ENCODE data around the gene SHC2.
A peak's percentile ranks its signal among the peaks of the same experiment; 100 is the strongest.

SHC2 gene

GRCh38 chr19:494171-495080 is 33.6 kb upstream of the SHC2 start:
- no peak overlapping the region for H3K9ac ChIP-seq (ENCODE audit: insufficient read length)

GRCh38 chr19:493391-494170 is 32.7 kb upstream of the SHC2 start:
- DNase-seq (ENCODE audit: low read depth, low spot score): no peak
- TF ChIP-seq FOXP2 (optimal IDR thresholded peaks at IDR 0.05; ENCODE audit: control extremely low read depth, extremely low read length, insufficient read depth) (no peak), POLR2AphosphoS5 (IDR thresholded peaks at IDR 0.05; ENCODE audit: borderline replicate concordance, low read depth, low read length) (no peak), EZH2 (IDR thresholded peaks at IDR 0.05) (no peak)
- no peak overlapping the region for H3K9ac ChIP-seq (ENCODE audit: insufficient read length)

More at GRCh38 chr19:494171-495080, 33.6 kb upstream of the SHC2 start:
- Histone ChIP-seq H3K36me3 (ENCODE audit: insufficient read depth, low read length) (no peaks in the 10 kb centered on the region), H3K9me3 (ENCODE audit: low read depth, low read length) (no peaks in the 10 kb centered on the region), H3K27ac (no peak overlapping the region), H3K4me3 (no peak overlapping the region)
- no peak for DNase-seq (ENCODE audit: low read depth, low spot score)
- TF ChIP-seq POLR2AphosphoS5 (IDR thresholded peaks at IDR 0.05; ENCODE audit: borderline replicate concordance, low read depth, low read length) (no peak), EZH2 (IDR thresholded peaks at IDR 0.05) (no peak), FOXP2 (optimal IDR thresholded peaks at IDR 0.05; ENCODE audit: control extremely low read depth, extremely low read length, insufficient read depth) (no peak)

GRCh38 chr19:492091-492531 is 31.3 kb upstream of the SHC2 start:
- H3K9me3 ChIP-seq (ENCODE audit: low read depth, low read length): no peaks in the 10 kb centered on the region
- no peaks in the 10 kb centered on the region for H3K36me3 ChIP-seq (ENCODE audit: insufficient read depth, low read length)
- no peak for DNase-seq (ENCODE audit: low read depth, low spot score)
- no peak overlapping the region for H3K27ac ChIP-seq
- no peak overlapping the region for H3K4me3 ChIP-seq
- H3K9ac ChIP-seq (ENCODE audit: insufficient read length): no peak overlapping the region
- TF ChIP-seq FOXP2 (optimal IDR thresholded peaks at IDR 0.05; ENCODE audit: control extremely low read depth, extremely low read length, insufficient read depth) (no peak), POLR2AphosphoS5 (IDR thresholded peaks at IDR 0.05; ENCODE audit: borderline replicate concordance, low read depth, low read length) (no peak), EZH2 (IDR thresholded peaks at IDR 0.05) (no peak)

More at GRCh38 chr19:493391-494170, 32.7 kb upstream of the SHC2 start:
- Histone ChIP-seq H3K36me3 (ENCODE audit: insufficient read depth, low read length) (no peaks in the 10 kb centered on the region), H3K27ac (no peak overlapping the region), H3K4me3 (no peak overlapping the region), H3K9me3 (ENCODE audit: low read depth, low read length) (no peaks in the 10 kb centered on the region)

- Histone ChIP-seq H3K9ac (ENCODE audit: insufficient read length) (no peak overlapping the region), H3K27ac (peak overlapping the region; percentile 71)
- no peak for DNase-seq (ENCODE audit: low read depth, low spot score)
Measured at GRCh38 chr19:491146-491741, 30.4 kb upstream of the SHC2 start.

GRCh38 chr19:489418-490196 is 28.8 kb upstream of the SHC2 start:
- DNase-seq (ENCODE audit: low read depth, low spot score): no peak
- Histone ChIP-seq H3K27ac (no peak overlapping the region), H3K9me3 (ENCODE audit: low read depth, low read length) (no peaks in the 10 kb centered on the region), H3K4me3 (peak overlapping the region; percentile 93), H3K9ac (ENCODE audit: insufficient read length) (peak overlapping the region; percentile 84), H3K36me3 (ENCODE audit: insufficient read depth, low read length) (no peaks in the 10 kb centered on the region)
- TF ChIP-seq EZH2 (IDR thresholded peaks at IDR 0.05) (no peak), POLR2AphosphoS5 (IDR thresholded peaks at IDR 0.05; ENCODE audit: borderline replicate concordance, low read depth, low read length) (no peak), FOXP2 (optimal IDR thresholded peaks at IDR 0.05; ENCODE audit: control extremely low read depth, extremely low read length, insufficient read depth) (no peak)

More at GRCh38 chr19:491146-491741, 30.4 kb upstream of the SHC2 start:
- Histone ChIP-seq H3K36me3 (ENCODE audit: insufficient read depth, low read length) (no peaks in the 10 kb centered on the region), H3K9me3 (ENCODE audit: low read depth, low read length) (no peaks in the 10 kb centered on the region), H3K4me3 (no peak overlapping the region)
- TF ChIP-seq POLR2AphosphoS5 (IDR thresholded peaks at IDR 0.05; ENCODE audit: borderline replicate concordance, low read depth, low read length): no peak
- no peak for TF ChIP-seq FOXP2 (optimal IDR thresholded peaks at IDR 0.05; ENCODE audit: control extremely low read depth, extremely low read length, insufficient read depth)
- no peak for TF ChIP-seq EZH2 (IDR thresholded peaks at IDR 0.05)

GRCh38 chr19:488505-489417 is 27.9 kb upstream of the SHC2 start:
- Histone ChIP-seq H3K27ac (peak overlapping the region; percentile 90), H3K9me3 (ENCODE audit: low read depth, low read length) (no peaks in the 10 kb centered on the region), H3K9ac (ENCODE audit: insufficient read length) (peak overlapping the region; percentile 98), H3K36me3 (ENCODE audit: insufficient read depth, low read length) (no peaks in the 10 kb centered on the region), H3K4me3 (peak overlapping the region; percentile 93)
- TF ChIP-seq EZH2 (IDR thresholded peaks at IDR 0.05): no peak
- peak; percentile 82 for TF ChIP-seq POLR2AphosphoS5 (IDR thresholded peaks at IDR 0.05; ENCODE audit: borderline replicate concordance, low read depth, low read length)
- TF ChIP-seq FOXP2 (optimal IDR thresholded peaks at IDR 0.05; ENCODE audit: control extremely low read depth, extremely low read length, insufficient read depth): no peak
- no peak for DNase-seq (ENCODE audit: low read depth, low spot score)

Measured in SK-N-MC (cell line).